Psoas muscle (tissue), 8 donors: ENCODE measurements around the gene NPNT. TPM values are rescaled to one million over a fixed set of nuclear protein-coding genes. Genes with fewer than 3 reads are reported as not detected.

Source experiments
- ATAC-seq, 4 donors: fragments of 200-7000 bp; cut with Tn5 transposase; one replicate each; pipeline ENCODE4 v1.9.1; 2020; ENCODE audit warnings: moderate library complexity in 3 of 4, mild to moderate bottlenecking in 2 of 4
- DNase-seq, 2 donors: peaks; one replicate each; pipeline ENCODE4 v3.0.0-alpha.2; 2020
- H3K27ac ChIP-seq: fragments of 200-600 bp; one replicate; pipeline ENCODE4 v1.8.0; 2022
- H3K27me3 ChIP-seq, 3 donors: fragments of 200-600 bp in 1 of 3; one replicate each; pipeline versions ENCODE4 v1.6.1 to v1.8.0; 2013 to 2022; ENCODE audit warnings: low read length in 2 of 3, mild to moderate bottlenecking in 2 of 3, moderate library complexity in 1 of 3; ENCODE audit not compliant: insufficient read depth in 3 of 3
- H3K36me3 ChIP-seq, 2 donors: fragments of 200-600 bp in 1 of 2; one replicate each; pipeline versions ENCODE4 v1.6.1 to v1.8.0; 2013 to 2022; ENCODE audit warnings: low read depth in 1 of 2, mild to moderate bottlenecking in 1 of 2, moderate library complexity in 1 of 2; ENCODE audit not compliant: insufficient read depth in 1 of 2
- H3K4me1 ChIP-seq: fragments of 200-600 bp; one replicate; pipeline ENCODE4 v1.8.0; 2022
- H3K4me3 ChIP-seq: fragments of 200-600 bp; one replicate; pipeline ENCODE4 v1.8.0; 2022; ENCODE audit warnings: mild to moderate bottlenecking
- H3K9me3 ChIP-seq: fragments of 200-600 bp; one replicate; pipeline ENCODE4 v1.8.0; 2022
- CTCF ChIP-seq: fragments of 200-600 bp; IDR thresholded peaks from one replicate; pipeline ENCODE4 v1.8.0; 2022; ENCODE audit warnings: antibody characterized with exemption
- WGBS, 3 donors: extraction: QIAGEN DNeasy Blood & Tissue Kit; methylation state at CpG; one replicate each; pipeline versions ENCODE4 v1.1.6 to v1.1.7; 2013; 5-methylcytosine and 5-hydroxymethylcytosine counted together
- intact Hi-C, 2 donors: fragments of 100-400 bp; cut with DNase I; formaldehyde crosslinking; loops; one replicate each; pipeline versions ENCODE4 v1.11.0 to v1.14.2; 2022
- polyA plus RNA-seq, 3 donors: library from polyadenylated mRNA; stranded (reverse); fragments of 200-250 nt; gene quantifications; one replicate each; pipeline ENCODE4 v1.2.3, GENCODE V29; 2013
- total RNA-seq, 4 donors: library from RNA; stranded (reverse); fragmentation: NEBNext Ultra II Directional in 2 of 4; extraction: Animal tissue kit (Norgen Biotek cat#: 25700) in 2 of 4; gene quantifications; one replicate each; pipeline versions ENCODE4 v1.2.1 to v1.2.4, GENCODE V29; 2021 to 2023
- donor health status: healthy with polysubstance abuse.
- donor health status: DM: no; HTN: no; CAD: no; lungs with moderate emphysema.
- donor health status: Bipolar disorder and iron deficiency.
- donor health status: healthy.
- donor health status: DM: yes; HTN: yes; CAD: no.
- donor health status: DM: no; HTN: no; CAD: no.
- donor health status: DM: no; HTN: no; CAD: no.
- donor health status: DM: yes; HTN: yes; CAD: no.

The NPNT gene
- total and polyA plus RNA-seq, 7 donors, result 0.98 to 18.8 (median 4.1) TPM

DNA sequence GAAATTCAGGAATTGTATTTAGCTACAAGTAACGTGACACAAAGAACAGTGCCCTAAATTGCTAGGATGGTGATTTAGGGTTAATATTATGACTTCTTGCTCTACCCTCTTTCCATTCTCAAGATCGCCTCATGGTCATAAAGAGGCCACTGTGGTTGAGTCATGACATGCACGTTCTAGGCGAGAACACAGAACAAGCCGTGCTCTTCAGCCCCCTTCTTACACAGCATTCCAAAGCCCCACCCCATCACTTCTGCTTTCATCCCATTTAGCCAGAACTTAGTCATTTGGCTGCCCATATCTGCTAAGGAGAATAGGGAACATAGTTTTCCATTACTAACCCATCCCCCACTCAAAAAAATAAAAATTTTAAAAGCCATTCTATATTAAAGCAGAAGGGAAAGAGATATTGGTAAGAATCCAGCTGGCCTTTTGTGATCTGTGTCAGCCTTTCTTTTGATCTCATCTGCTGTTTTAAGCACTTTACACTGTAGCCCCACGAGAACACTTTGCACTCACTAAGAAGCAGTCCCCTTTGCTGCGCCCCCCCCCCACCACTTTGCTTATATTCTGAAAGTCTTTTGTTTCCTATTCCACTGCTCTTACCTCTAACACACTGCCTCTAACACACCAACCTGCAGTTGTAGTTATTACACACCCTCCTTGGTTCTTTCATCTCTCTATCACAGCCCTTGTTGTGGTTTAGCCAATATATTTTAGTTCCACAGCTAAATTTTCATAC lies 28.4 kb downstream of the NPNT start:
- Histone ChIP-seq H3K27me3 (no peaks in the 10 kb centered on the region), H3K36me3 (no peaks in the 10 kb centered on the region), H3K9me3 (no peaks in the 10 kb centered on the region), H3K4me1 (no peaks in the 10 kb centered on the region), H3K27ac (no peak overlapping the region), H3K4me3 (no peak overlapping the region)
- intact Hi-C loops, result no loop called here
- ATAC-seq (peak in 3 of 4 donors; percentile 63 to 90 (median 73)), DNase-seq (no peak)
- WGBS, 3 donors, result 43 to 54% (median 45%) methylated on average over 7 of the region's 7 CpGs
- TF ChIP-seq CTCF, result no peak

- no peak overlapping the region for H3K27ac ChIP-seq
- 84 to 91% (median 86%) methylated on average over 1 of the region's 1 CpG for WGBS, 3 donors
- DNase-seq, result no peak
These were observed 29.1 kb downstream of the NPNT start for GRCh38 chr4:105924341-105924740.

GRCh38 chr4:105930698-105931097 lies 35.4 kb downstream of the NPNT start:
- 18 to 60% (median 39%) methylated on average over 2 of the region's 2 CpGs for WGBS, 3 donors
- DNase-seq (no peak), ATAC-seq (peak in 1 of 4 donors; percentile 39)
- no peak for TF ChIP-seq CTCF
- Histone ChIP-seq H3K27ac (no peak overlapping the region), H3K4me1 (no peaks in the 10 kb centered on the region), H3K27me3 (no peaks in the 10 kb centered on the region), H3K4me3 (no peak overlapping the region), H3K36me3 (no peaks in the 10 kb centered on the region), H3K9me3 (no peaks in the 10 kb centered on the region)
- intact Hi-C loops, result no loop called here

More at GRCh38 chr4:105924341-105924740, 29.1 kb downstream of the NPNT start:
- intact Hi-C loops, result no loop called here
- no peaks in the 10 kb centered on the region for H3K27me3 ChIP-seq
- ATAC-seq, result no peak
- no peaks in the 10 kb centered on the region for H3K4me1 ChIP-seq
- no peaks in the 10 kb centered on the region for H3K9me3 ChIP-seq
- H3K4me3 ChIP-seq, result no peak overlapping the region
- TF ChIP-seq CTCF, result no peak
- no peaks in the 10 kb centered on the region for H3K36me3 ChIP-seq

DNA sequence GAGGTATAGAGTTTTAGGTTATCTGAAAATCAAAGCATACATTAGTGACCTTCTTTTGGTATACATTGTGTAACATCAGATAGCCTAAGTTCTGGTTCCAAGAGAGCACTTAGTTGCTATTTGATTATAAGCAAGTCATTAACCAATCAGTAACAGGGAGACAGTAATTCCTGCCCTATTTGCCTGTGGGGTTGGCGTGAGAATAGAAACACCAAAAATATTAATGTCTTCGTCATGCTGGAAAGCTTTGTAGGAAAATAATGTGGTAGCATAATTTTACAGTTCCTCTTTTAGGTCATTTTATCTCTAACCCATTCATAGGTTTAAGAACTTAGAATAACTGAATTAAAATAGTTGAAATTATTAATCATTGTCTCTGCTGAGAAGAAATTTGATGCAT lies 37.8 kb downstream of the NPNT start:
- Histone ChIP-seq H3K4me3 (no peak overlapping the region), H3K27me3 (no peaks in the 10 kb centered on the region), H3K9me3 (no peaks in the 10 kb centered on the region), H3K36me3 (no peaks in the 10 kb centered on the region), H3K27ac (no peak overlapping the region), H3K4me1 (no peaks in the 10 kb centered on the region)
- no peak for DNase-seq
- ATAC-seq, result no peak
- 82 to 93% (median 89%) methylated on average over 2 of the region's 2 CpGs for WGBS, 3 donors
- intact Hi-C loops, result no loop called here
- TF ChIP-seq CTCF, result no peak

DNA sequence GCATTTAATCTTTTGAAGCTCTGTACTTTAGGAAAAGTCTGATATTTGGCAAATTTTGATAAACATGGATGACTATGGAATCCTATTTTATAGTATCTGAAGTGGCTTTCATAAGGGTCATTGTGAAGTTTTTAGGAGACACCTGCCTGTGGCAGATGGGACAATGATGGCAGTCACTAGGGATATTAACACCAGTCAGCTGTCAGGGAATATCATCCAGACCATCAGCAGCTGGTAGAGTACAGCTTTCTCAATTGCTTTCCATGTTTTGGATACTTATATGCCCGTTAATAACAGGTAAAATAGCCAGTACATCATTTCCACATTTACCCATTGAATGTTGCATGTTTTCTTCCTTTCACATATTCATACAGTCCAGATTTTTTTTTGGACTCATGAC lies 39.1 kb downstream of the NPNT start:
- intact Hi-C loops, result no loop called here
- ATAC-seq, result no peak

More for the DNA sequence above, 39.1 kb downstream of the NPNT start:
- H3K27me3 ChIP-seq, result no peaks in the 10 kb centered on the region
- 22 to 42% (median 41%) methylated on average over 1 of the region's 1 CpG for WGBS, 3 donors
- H3K4me3 ChIP-seq, result no peak overlapping the region
- no peak for TF ChIP-seq CTCF
- DNase-seq, result no peak
- no peaks in the 10 kb centered on the region for H3K9me3 ChIP-seq
- H3K4me1 ChIP-seq, result no peaks in the 10 kb centered on the region
- no peaks in the 10 kb centered on the region for H3K36me3 ChIP-seq
- no peak overlapping the region for H3K27ac ChIP-seq
